HG02870 (cell line): Measurements from ENCODE around the gene TMOD1.
A peak's percentile ranks its signal among the peaks of the same experiment; 100 is the strongest.
"Not testable (repeated sequence)": the region's sequence is repeated elsewhere in the genome, so short reads cannot be mapped to it uniquely, and the experiment has no call there.

Experiments used
- ATAC-seq: cut with Tn5 transposase; IDR thresholded peaks from one replicate; pipeline ENCODE4 v1.9.1; 2021; ENCODE audit warnings: mild to moderate bottlenecking, moderate library complexity; ENCODE audit not compliant: unreplicated experiment

Gene TMOD1

DNA sequence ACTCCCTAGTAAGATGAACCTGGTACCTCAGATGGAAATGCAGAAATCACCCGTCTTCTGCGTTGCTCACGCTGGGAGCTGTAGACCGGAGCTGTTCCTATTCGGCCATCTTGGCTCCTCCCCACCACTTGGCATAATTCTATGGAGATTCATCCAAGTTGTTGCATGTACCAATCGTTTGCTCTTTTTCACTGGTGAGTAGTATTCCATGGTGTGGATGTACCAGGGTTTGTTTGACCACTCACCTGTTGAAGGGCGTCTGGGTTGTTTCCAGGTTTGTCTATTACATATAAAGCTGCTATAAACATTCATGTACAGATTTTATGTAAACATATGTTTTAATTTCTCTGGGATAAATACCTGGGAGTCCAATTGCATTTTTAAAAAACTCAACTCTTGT lies 85.4 kb downstream of the TMOD1 start:
- ATAC-seq: not testable (repeated sequence)

GRCh38 chr9:97591535-97591934 lies 90.1 kb downstream of the TMOD1 start:
- no peak for ATAC-seq

DNA sequence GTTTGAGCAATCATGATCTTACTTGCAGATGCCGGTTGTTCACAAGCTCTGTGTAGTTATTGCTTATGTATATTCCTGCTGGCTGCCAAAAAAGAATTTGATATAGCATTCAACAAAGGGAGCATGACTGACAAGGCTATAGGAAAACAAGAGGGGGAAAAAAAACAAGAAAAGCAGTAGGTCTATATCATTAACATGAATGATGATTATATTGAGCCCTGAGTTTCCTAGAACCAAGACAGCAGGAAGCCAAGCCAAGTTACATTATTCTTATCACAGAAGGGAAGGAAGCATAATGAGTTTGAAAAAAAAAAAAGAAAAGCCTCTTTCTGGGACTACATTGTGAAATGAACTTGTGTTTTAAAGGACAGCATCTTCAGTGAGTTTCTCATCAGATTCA lies 90.7 kb downstream of the TMOD1 start:
- ATAC-seq: no peak

GRCh38 chr9:97593960-97594359 lies 92.5 kb downstream of the TMOD1 start:
- ATAC-seq: no peak

DNA sequence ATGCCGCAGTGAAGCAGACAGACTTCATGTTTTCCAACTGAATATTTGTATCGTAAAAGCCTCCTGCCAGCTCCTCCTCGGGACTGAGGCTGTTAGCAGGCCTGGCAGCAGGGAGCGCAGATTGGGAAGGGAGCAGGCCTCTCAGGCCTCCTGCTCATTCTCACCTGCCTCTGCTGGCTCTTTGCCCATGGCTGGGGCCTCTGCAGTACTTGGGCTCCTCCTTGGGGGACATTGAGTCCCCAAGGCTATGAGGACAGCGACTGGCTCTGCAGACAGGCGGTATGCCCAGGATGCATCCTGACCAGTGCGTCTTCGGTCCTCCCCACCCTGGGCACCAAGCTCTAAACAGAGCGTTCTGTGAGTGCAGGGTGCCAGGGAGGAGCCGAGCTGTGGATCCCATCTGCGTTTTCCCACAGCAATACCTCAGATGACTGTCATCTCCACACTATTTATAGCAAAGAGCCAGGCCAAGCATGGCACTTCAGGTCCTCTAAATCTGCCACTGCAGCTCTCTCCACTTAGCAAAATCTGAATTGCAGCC lies 93.0 kb downstream of the TMOD1 start:
- no peak for ATAC-seq

DNA sequence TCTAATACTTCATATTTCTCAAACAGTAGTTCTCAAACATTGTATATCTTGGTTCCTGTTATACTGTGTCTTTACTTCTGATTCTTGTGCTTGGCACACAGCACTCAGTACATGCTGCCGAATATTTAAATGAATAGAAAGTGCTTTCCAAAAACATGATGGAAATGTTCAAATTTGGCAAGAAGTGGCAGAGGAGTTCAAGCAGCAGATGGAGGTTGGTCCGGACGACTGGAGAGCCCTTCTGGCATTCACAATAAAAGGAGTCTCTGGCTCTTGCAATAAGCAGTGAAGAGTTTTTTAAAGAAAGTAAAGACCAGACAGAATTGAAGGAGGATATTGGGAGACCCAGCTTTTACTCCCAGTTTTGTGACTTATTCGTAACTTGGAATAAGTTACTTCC lies 95.4 kb downstream of the TMOD1 start:
- no peak for ATAC-seq

DNA sequence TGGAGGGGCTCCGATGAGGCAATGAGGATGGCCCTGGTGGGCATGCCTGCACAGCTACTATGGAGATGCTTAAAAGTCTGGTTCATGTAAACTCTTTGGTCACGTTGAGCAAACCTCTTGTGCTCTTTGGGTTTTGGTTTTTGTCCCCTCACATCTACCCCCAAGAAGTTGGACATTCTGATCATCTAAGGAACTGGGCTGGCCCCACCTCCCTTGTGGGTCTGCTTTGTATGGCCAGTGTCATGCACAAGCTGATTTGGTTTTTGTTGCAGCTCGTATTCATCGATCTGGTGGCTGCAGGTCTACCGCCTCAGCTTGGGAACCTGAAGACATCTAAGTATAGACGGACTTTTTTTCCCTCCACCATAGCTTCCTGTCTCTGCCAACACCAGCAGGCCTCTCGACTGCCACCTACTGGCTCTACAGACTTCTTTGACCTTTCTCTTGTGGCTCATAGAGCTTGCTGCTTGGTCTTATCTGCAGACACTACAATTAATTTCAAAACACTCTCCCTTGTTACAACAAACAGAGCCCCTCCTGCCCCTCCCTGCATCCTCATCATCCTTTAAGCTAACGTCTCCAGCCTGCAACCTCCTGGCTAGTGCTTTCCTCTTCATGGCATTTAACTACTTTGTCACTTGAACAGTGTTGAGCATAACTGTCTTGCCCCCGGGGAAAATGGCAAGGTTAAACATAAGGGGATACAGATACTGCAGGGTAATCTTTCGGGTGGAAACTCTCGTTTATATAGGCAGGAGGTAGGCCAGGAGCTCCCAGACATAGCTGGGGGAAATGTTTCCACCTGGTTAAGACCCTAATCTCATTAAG lies 97.2 kb downstream of the TMOD1 start:
- ATAC-seq: peak; percentile 69

DNA sequence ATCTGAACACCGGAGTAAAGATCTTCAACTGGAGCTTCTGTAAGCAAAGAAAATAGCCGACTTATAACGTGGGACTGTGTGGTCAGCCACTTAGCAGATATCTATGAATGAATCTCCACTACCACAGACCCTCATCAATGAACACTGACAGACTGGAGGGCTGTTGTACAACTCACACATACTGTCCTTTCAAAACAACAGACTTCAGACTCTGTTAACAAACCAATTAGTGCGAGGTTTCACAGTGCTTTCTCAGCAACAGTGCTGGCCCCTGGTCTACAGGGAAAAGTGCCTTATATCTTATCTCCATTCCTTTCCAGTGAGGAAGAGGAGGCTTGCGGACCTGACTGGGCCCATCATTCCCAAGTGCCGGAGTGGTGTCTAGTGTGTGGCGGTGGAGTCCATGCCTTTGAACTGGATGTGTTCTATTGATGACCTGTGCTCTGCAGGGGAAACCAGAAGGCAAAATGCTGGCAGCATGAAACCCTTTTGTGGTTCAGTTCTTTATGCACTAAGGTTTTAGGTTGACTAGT lies 97.9 kb downstream of the TMOD1 start:
- no peak for ATAC-seq

DNA sequence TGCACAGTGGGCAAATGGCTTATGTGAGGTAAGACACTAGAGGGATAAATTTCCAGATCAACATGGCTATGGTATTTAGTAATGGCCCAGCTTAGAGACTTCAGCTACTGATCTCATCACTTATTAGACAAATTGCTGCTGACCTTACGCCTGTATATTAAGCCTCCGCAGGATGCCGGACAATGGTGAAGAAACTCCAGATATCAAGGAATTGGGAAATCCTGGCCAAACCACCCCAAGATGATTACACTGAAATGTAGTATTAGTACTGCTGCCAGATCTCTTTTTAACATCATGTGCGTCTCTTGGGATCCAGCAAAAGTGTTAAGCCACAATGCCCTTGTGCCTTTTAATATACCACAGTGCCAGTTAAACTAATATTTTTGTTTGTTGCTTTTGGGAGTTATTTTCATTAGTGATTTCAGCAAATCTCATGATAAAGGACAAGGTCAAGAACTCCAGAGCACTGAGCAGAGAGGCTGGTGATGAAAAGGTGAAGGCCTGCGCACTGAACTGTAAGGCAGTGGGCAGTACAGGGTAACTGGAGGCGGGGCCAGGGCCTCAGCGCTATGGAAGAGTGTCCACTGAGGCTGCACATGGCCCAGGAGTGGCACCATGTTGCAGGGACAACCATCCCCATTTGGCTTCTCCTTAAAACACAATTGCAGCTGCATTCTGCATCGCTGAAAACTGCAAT lies 99.2 kb downstream of the TMOD1 start:
- no peak for ATAC-seq

- no peak for ATAC-seq
Observed at GRCh38 chr9:97601228-97601898, 99.9 kb downstream of the TMOD1 start.

DNA sequence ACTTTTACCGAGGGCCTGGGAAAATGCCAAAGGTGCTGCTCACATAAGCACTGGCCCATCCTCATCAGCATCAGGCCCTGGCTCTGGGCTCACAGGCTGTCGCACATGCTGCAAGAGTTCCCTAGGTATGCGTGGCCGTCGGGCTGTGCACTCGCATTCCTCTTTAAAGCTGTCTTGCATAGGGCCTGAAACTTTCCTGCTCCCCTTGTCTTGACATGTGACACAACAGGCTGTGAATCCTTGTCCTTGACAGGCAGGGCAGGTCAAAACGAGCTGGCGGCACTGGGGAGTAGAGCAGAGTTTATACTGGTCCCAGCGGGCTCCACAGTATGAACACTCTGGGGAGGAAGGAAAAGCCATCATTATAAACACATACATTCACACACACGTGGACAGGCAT lies 101.0 kb downstream of the TMOD1 start:
- ATAC-seq: no peak

GRCh38 chr9:97604901-97605645 lies 103.6 kb downstream of the TMOD1 start:
- no peak for ATAC-seq

GRCh38 chr9:97615439-97616072 lies 114.1 kb downstream of the TMOD1 start:
- no peak for ATAC-seq

DNA sequence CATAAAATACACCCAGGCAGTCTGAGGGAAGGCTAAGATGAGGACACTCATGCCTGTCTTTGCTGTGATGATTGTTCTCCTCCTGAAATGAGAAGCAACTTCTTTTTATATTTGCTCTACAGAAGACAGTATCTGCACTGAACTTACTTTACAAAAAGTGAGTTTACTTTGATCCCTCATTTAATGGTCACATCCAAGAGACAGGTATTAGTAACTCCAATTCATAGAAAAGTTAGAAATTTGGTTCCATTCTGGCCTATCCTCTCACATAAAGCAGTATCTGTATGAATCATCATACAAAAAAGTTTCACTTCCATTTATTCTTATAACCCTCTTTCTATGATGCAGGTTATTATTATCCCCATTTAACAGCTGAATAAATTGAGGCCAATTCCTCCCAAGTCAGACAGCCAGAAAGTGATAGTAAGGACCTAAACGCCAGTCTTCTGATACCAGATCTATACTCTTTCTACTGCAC lies 116.5 kb downstream of the TMOD1 start:
- peak; percentile 69 for ATAC-seq

- not testable (repeated sequence) for ATAC-seq
Observed at GRCh38 chr9:97620063-97620462, 118.6 kb downstream of the TMOD1 start.

DNA sequence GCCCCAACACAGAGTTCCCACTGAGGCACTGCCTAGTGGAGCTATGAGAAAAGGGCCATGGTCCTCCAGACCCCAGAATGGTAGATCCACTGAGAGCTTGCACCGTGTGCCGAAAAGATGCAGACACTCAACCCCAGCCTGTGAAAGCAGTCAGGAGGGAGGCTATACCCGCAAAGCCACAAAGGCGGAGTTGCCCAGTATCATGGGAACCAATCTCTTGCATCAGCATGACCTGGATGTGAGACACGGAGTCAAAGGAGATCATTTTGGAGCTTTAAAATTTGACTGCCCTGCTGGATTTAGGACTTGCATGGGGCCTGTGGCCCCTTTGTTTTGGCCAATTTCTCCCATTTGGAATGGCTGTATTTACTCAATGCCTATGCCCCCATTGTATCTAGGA lies 121.0 kb downstream of the TMOD1 start:
- ATAC-seq: not testable (repeated sequence)

- no peak for ATAC-seq
Observed at GRCh38 chr9:97623946-97624345, 122.5 kb downstream of the TMOD1 start.

- no peak for ATAC-seq
Observed at GRCh38 chr9:97625620-97626019, 124.2 kb downstream of the TMOD1 start.

GRCh38 chr9:97627624-97628023 lies 126.2 kb downstream of the TMOD1 start:
- no peak for ATAC-seq

- no peak for ATAC-seq
Observed at GRCh38 chr9:97628668-97629067, 127.2 kb downstream of the TMOD1 start.
